Ishikawa (cell line): ENCODE measurements around the gene MIB1.

ENCODE experiments used
- CEBPB ChIP-seq: IDR thresholded peaks from 2 replicates; pipeline ENCODE4 v1.6.1; 2012
- CREB1 ChIP-seq: IDR thresholded peaks from 2 replicates; pipeline ENCODE4 v1.6.1; 2012; ENCODE audit warnings: low read depth
- EGR1 ChIP-seq: IDR thresholded peaks from 2 replicates; pipeline ENCODE4 v1.6.1; 2012
- EP300 ChIP-seq: IDR thresholded peaks from 2 replicates; pipeline ENCODE4 v1.6.1; 2012; ENCODE audit warnings: borderline replicate concordance
- FOXM1 ChIP-seq: IDR thresholded peaks from 2 replicates; pipeline ENCODE4 v1.6.1; 2012; ENCODE audit warnings: low read depth, borderline replicate concordance
- NFIC ChIP-seq: IDR thresholded peaks from 2 replicates; pipeline ENCODE4 v1.6.1; 2012
- RAD21 ChIP-seq: IDR thresholded peaks from 2 replicates; pipeline ENCODE4 v1.6.1; 2012; ENCODE audit warnings: low read depth
- REST ChIP-seq: IDR thresholded peaks from 2 replicates; pipeline ENCODE4 v1.6.1; 2012; ENCODE audit warnings: low read depth, mild to moderate bottlenecking
- TAF1 ChIP-seq: IDR thresholded peaks from 2 replicates; pipeline ENCODE4 v1.6.1; 2012; ENCODE audit warnings: low read depth, mild to moderate bottlenecking
- TCF12 ChIP-seq: IDR thresholded peaks from 2 replicates; pipeline ENCODE4 v1.6.1; 2012; ENCODE audit warnings: low read depth
- TEAD4 ChIP-seq: IDR thresholded peaks from 2 replicates; pipeline ENCODE4 v1.6.1; 2012
- YY1 ChIP-seq: IDR thresholded peaks from 2 replicates; pipeline ENCODE4 v1.6.1; 2012; ENCODE audit warnings: low read depth
- ZBTB7A ChIP-seq: IDR thresholded peaks from 2 replicates; pipeline ENCODE4 v1.6.1; 2012; ENCODE audit warnings: low read depth
- TF ChIP-seq, protein P1 (sequence below): IDR thresholded peaks from 2 replicates; pipeline ENCODE4 v1.6.1; 2012
- TF ChIP-seq, protein P2 (sequence below): IDR thresholded peaks from 2 replicates; pipeline ENCODE4 v1.6.1; 2012

Gene MIB1

DNA sequence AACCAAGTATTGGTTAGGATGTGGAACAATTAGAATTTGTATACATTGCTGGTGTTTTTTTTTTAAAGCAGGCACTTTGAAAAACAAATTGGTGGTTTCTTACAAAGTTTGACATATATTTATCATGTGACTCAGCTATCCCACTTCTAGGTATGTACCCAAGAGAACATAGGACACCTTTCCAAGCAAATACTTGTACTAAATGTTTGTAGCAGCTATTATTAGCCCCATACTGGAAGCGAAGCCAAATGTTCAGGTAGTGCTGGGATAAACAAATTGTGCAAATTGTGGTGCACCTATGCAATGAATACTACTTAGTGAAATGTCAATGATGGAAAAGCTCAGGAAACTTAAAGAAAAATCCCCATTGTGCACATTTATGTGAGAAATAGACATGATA lies 101.0 kb downstream of the MIB1 start:
- no peak for TF ChIP-seq YY1
- TF ChIP-seq, protein P1, sequence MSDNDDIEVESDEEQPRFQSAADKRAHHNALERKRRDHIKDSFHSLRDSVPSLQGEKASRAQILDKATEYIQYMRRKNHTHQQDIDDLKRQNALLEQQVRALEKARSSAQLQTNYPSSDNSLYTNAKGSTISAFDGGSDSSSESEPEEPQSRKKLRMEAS: no peak

DNA sequence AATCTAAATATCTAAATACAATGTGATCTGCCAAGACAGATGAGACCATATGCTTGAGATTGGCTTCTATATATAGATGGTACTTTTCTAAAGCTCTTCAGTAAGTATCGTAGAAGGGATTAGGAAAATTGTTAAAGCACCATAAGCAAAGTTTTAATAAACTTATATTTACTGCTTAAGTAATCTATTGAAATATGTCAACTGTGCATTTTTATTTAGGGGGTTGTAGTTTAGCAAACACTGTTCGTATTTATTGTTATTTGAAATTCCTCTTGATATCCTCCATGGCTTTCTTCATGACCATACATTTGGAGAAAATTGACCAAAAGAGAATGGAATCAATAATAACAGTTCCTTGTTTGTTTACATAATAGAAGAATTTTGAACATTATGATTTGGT lies 102.7 kb downstream of the MIB1 start:
- TF ChIP-seq, protein P1: no peak
- TF ChIP-seq, protein P2, sequence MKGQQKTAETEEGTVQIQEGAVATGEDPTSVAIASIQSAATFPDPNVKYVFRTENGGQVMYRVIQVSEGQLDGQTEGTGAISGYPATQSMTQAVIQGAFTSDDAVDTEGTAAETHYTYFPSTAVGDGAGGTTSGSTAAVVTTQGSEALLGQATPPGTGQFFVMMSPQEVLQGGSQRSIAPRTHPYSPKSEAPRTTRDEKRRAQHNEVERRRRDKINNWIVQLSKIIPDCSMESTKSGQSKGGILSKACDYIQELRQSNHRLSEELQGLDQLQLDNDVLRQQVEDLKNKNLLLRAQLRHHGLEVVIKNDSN: no peak
- TF ChIP-seq YY1 (no peak), ZBTB7A (no peak), FOXM1 (no peak), CEBPB (no peak), EGR1 (no peak), TEAD4 (no peak), TAF1 (no peak), RAD21 (no peak), REST (no peak), EP300 (no peak), CREB1 (no peak), NFIC (no peak), TCF12 (no peak)

DNA sequence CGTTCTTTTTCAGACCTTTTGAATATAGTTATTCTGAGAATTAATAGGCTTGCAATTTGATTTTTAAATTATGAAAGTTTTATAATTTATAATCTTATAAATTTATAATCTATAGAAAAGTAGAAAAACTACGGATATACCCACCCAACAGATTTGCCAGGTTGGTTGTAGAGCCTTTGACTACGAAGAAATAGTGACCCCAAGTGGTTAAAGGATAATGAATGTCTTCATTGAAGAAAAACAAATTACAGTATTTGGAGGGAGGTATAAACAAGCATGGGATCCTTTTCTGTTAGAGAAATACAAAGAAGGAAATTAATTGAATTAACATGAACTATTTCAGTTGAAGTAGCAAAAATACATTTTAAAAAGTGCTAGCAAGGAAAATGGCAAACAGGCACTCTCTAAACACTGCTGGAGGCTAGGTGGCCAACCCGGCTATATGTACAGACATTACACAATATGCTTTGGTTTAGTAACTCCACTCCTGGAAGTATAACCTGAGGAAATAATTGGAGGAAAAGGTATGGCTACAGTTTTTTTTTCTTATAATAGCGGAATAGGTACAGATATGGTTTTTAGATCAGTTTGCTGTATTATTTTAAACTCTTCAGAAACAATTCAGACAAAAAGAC lies 110.9 kb downstream of the MIB1 start:
- peak; percentile 33; the same call in 1 of the 2 replicates for TF ChIP-seq RAD21
- TF ChIP-seq EP300: no peak

DNA sequence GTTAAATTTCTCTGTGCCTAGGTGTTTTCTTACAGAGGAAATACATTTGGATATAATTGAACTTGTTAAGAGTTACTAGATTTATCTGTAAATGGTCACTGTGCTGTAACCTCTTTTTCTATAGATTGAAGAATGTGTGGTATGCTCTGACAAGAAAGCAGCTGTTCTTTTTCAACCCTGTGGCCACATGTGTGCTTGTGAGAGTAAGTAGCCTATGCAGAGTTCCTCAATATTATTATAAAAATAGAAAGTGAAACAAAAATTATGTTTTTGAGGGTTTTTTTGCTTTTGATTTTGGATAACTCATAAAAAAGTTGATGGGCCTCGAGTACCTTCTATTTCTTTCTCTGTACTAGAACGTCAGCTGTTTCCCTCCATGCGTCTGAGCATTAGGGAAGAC lies 112.4 kb downstream of the MIB1 start:
- TF ChIP-seq NFIC (no peak), REST (no peak), FOXM1 (no peak), YY1 (no peak), RAD21 (no peak), CEBPB (no peak), TCF12 (no peak), TAF1 (no peak), ZBTB7A (no peak), CREB1 (no peak), EP300 (no peak), TEAD4 (no peak)
- TF ChIP-seq, protein P2: no peak

- TF ChIP-seq YY1 (no peak), TAF1 (no peak), CREB1 (no peak), NFIC (no peak), TCF12 (no peak), TEAD4 (no peak), EGR1 (no peak), RAD21 (no peak), FOXM1 (no peak), REST (no peak), ZBTB7A (no peak), EP300 (no peak), CEBPB (no peak)
- TF ChIP-seq, protein P1: no peak
- TF ChIP-seq, protein P2: no peak
Measured at GRCh38 chr18:21853775-21854552, 113.4 kb downstream of the MIB1 start.
